K562 (cell line): ENCODE measurements around the gene LGALS16. TPM values are rescaled to one million over a fixed set of nuclear protein-coding genes. Genes with fewer than 3 reads are reported as not detected.

Experiments used
- ATAC-seq: fragments of 200-7000 bp; cut with Tn5 transposase; 3 replicates; pipeline ENCODE4 v1.9.1; 2020; ENCODE audit warnings: moderate library complexity
- BruUV-seq: library from RNA; stranded (reverse); fragments of 400-500 nt; replicated peaks from 2 replicates; lab custom pipeline; 2021; lab: Mats Ljungman, UMichigan
- CTCF ChIA-PET: fragments of 300-600 bp; formaldehyde crosslinking; extraction: SDS; loops from one replicate; lab custom pipeline; 2021; ENCODE audit warnings: low intra/inter-chr PET ratio; lab: Yijun Ruan, JAX
- POLR2A ChIA-PET: fragments of 300-600, 350-650 bp; sonication (Branson Sonifier 250); formaldehyde crosslinking; extraction: SDS; loops from one replicate; lab custom pipeline; 2021; ENCODE audit warnings: antibody characterized with exemption, inconsistent platforms; lab: Yijun Ruan, JAX
- DNase-seq, 4 experiments: peaks; one replicate each; pipeline versions ENCODE4 v3.0.0 to v3.0.0-alpha.2; 2011 to 2018; ENCODE audit warnings: low spot score in 3 of 4, mixed read lengths in 3 of 4; ENCODE audit errors: extremely low read depth in 1 of 4
- FAIRE-seq: peaks from 2 replicates; lab custom pipeline; 2011; peaks lifted over from hg19 to GRCh38; lab: Jason Lieb, UNC
- H2AFZ ChIP-seq: 2 replicates; pipeline ENCODE4 v1.6.0; 2011; ENCODE audit warnings: low read depth, low read length, control low read depth, inconsistent platforms
- H3K27ac ChIP-seq: fragments of 200-600 bp; 3 replicates; pipeline ENCODE4 v1.8.0; 2011; ENCODE audit warnings: low read depth, mild to moderate bottlenecking, control low read depth, inconsistent platforms, low read length, moderate library complexity, mixed read lengths; ENCODE audit errors: extremely low read depth
- H3K27me3 ChIP-seq, 2 experiments: fragments of 300-600 bp in 1 of 2; 2 replicates in 1 of 2; 3 replicates in 1 of 2; pipeline versions ENCODE4 v1.6.0 to v1.8.0; 2011; ENCODE audit warnings: inconsistent platforms in 2 of 2, low read length in 2 of 2, mild to moderate bottlenecking in 1 of 2, mixed read lengths in 1 of 2, moderate library complexity in 1 of 2; ENCODE audit not compliant: control insufficient read depth in 2 of 2, insufficient read depth in 2 of 2
- H3K36me3 ChIP-seq: fragments of 300-600 bp; 3 replicates; pipeline ENCODE4 v1.8.0; 2011; ENCODE audit warnings: mild to moderate bottlenecking, low read length, inconsistent platforms; ENCODE audit not compliant: control insufficient read depth, insufficient read depth
- H3K4me1 ChIP-seq, 2 experiments: fragments of 200-600 bp in 1 of 2; replicated peaks in 1 of 2; 2 replicates in 1 of 2; 3 replicates in 1 of 2; pipeline versions ENCODE4 v1.5.1 to v1.8.0; 2011; ENCODE audit warnings: inconsistent platforms in 2 of 2, low read length in 2 of 2, mild to moderate bottlenecking in 1 of 2, mixed read lengths in 1 of 2, moderate library complexity in 1 of 2; ENCODE audit not compliant: control insufficient read depth in 2 of 2, insufficient read depth in 2 of 2
- H3K4me2 ChIP-seq: 2 replicates; pipeline ENCODE4 v1.6.1; 2011; ENCODE audit warnings: low read length, control low read depth, inconsistent platforms, mixed read lengths; ENCODE audit not compliant: insufficient read depth
- H3K4me3 ChIP-seq: fragments of 200-600 bp; sonication (generic), shearing (Covaris generic); 2 replicates; pipeline ENCODE4 v1.5.1; 2016; ENCODE audit warnings: control low read depth, inconsistent platforms
- H3K79me2 ChIP-seq: fragments of 200-600 bp; 3 replicates; pipeline ENCODE4 v1.8.0; 2011; ENCODE audit warnings: low read length, inconsistent platforms; ENCODE audit not compliant: control insufficient read depth, insufficient read depth
- H3K9ac ChIP-seq, 2 experiments: 2 replicates each; pipeline versions ENCODE4 v1.6.0 to v1.6.1; 2011; ENCODE audit warnings: low read depth in 2 of 2, low read length in 2 of 2, control low read depth in 1 of 2, inconsistent platforms in 1 of 2, mild to moderate bottlenecking in 1 of 2, mixed read lengths in 1 of 2; ENCODE audit not compliant: insufficient read depth in 1 of 2
- H3K9me1 ChIP-seq: one replicate; pipeline ENCODE4 v1.6.0; 2011; ENCODE audit warnings: inconsistent platforms, mild to moderate bottlenecking, low read length, moderate library complexity; ENCODE audit not compliant: control insufficient read depth, insufficient read depth
- H3K9me3 ChIP-seq: replicated peaks from 2 replicates; pipeline ENCODE4 v1.5.1; 2011; ENCODE audit warnings: low read depth, low read length, inconsistent platforms; ENCODE audit not compliant: control insufficient read depth, insufficient read depth
- H4K20me1 ChIP-seq: replicated peaks from 2 replicates; pipeline ENCODE4 v1.6.1; 2011; ENCODE audit warnings: low read length, inconsistent platforms, mixed read lengths; ENCODE audit not compliant: control insufficient read depth, insufficient read depth
- MECOM ChIP-seq: fragments of 250-450 bp; sonication (Bioruptor Pico); IDR thresholded peaks from 2 replicates; pipeline ENCODE4 v1.8.0; 2022; ENCODE audit warnings: inconsistent platforms
- MED1 ChIP-seq: sonication (generic); formaldehyde crosslinking; IDR thresholded peaks from 2 replicates; pipeline ENCODE4 v1.8.1; 2023; ENCODE audit warnings: missing genetic modification reagents, borderline replicate concordance
- MXI1 ChIP-seq: IDR thresholded peaks from 2 replicates; pipeline ENCODE4 v1.6.1; 2011; ENCODE audit warnings: low read depth, mild to moderate bottlenecking, improper control_type of control experiment, low read length
- NCOA4 ChIP-seq: fragments of 450-650 bp; IDR thresholded peaks from 2 replicates; pipeline ENCODE4 v1.6.1; 2018; ENCODE audit warnings: mild to moderate bottlenecking; ENCODE audit not compliant: partially characterized antibody
- POLR2A ChIP-seq: fragments of 450-650 bp; conservative IDR thresholded peaks from 2 replicates; pipeline ENCODE4 v1.6.1; 2016
- RBFOX2 ChIP-seq: fragments of 200-400 bp; formaldehyde crosslinking; IDR thresholded peaks from 2 replicates; pipeline ENCODE4 v1.6.1; 2017; ENCODE audit warnings: low read depth, mild to moderate bottlenecking, low read length, moderate library complexity
- RFX5 ChIP-seq: IDR thresholded peaks from 2 replicates; pipeline ENCODE4 v1.6.1; 2011; ENCODE audit warnings: low read depth, mild to moderate bottlenecking, improper control_type of control experiment, low read length
- TGIF2 ChIP-seq: sonication (generic); formaldehyde crosslinking; IDR thresholded peaks from 2 replicates; pipeline ENCODE4 v1.8.1; 2022; ENCODE audit warnings: mild to moderate bottlenecking, missing genetic modification reagents, moderate library complexity
- ZNF143 ChIP-seq: sonication (generic); formaldehyde crosslinking; IDR thresholded peaks from 2 replicates; pipeline ENCODE4 v1.9.0; 2022; ENCODE audit warnings: mild to moderate bottlenecking, missing genetic modification reagents
- ZNF445 ChIP-seq: fragments of 250-450 bp; sonication (Bioruptor Pico); IDR thresholded peaks from 2 replicates; pipeline ENCODE4 v1.4.0; 2020; ENCODE audit warnings: low read depth, mild to moderate bottlenecking, moderate library complexity
- WGBS: fragments of 100-300 bp; shearing (Covaris generic); methylation state at CpG from one replicate; pipeline ENCODE4 v1.1.6; 2016; ENCODE audit warnings: low coverage, mixed read lengths; ENCODE audit not compliant: insufficient coverage; ENCODE audit errors: missing lambda C conversion rate; 5-methylcytosine and 5-hydroxymethylcytosine counted together
- in situ Hi-C: fragments of 300-500 bp; cut with MboI; formaldehyde crosslinking; loops from 4 replicates; pipeline ENCODE4 v1.15.0; 2018; ENCODE audit warnings: inconsistent platforms, mixed read lengths
- intact Hi-C: fragments of 100-400 bp; cut with micrococcal nuclease; formaldehyde crosslinking; loops from 2 replicates; pipeline ENCODE4 v1.14.2; 2022
- polyA plus RNA-seq, 8 experiments: library from polyadenylated mRNA; depleted of rRNA in 4 of 8; stranded (reverse) in 5 of 8; unstranded in 3 of 8; fragments of >200 nt; fragmentation: Nextera tagmentation in 2 of 8; fragmentation: Illumina TruSeq in 1 of 8; extraction: Ambion mirVana in 2 of 8; extraction: Trizol in 1 of 8; gene quantifications; 2 replicates each; pipeline versions ENCODE4 v1.2.1 to v1.2.3, GENCODE V29; 2011 to 2014; ENCODE audit warnings: inconsistent platforms in 1 of 8, missing spikeins in 1 of 8
- total RNA-seq, 7 experiments: library from RNA; depleted of rRNA in 6 of 7; stranded (reverse); fragments of >200 nt in 6 of 7; fragmentation: Illumina TruSeq in 2 of 7; extraction: Trizol in 2 of 7; gene quantifications; 2 replicates each; pipeline versions ENCODE4 v1.2.1 to v1.2.3, GENCODE V29; 2011 to 2021; ENCODE audit warnings: low replicate concordance in 1 of 7
- TF ChIP-seq, protein P1 (sequence below): fragments of 450-650 bp; IDR thresholded peaks from 2 replicates; pipeline ENCODE4 v1.6.1; 2017; ENCODE audit warnings: antibody characterized with exemption, mild to moderate bottlenecking

Gene LGALS16
- total and polyA plus RNA-seq, 9 of the 15 experiments (the other 6 are each of a cell fraction or from before 2014, with no cell fraction given): not detected

DNA sequence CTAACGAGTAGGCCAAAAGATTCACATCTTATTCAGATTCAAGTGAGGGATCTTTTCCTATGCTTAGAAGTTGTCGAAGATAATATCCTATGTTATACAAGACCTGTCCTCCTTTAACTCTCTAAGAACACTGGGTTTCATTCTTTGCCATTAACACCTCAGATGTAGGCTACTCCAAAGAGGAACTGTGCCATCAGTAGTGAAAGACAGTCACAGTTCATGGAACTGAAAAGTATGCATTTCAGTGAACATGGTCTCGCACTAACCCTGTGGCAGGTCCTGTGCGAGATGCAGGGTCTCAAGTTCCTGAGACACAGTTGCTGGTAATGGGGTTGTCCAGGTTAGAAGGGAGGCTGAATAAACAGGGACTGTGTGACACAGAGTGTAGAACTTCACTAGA is 4.1 kb downstream of the LGALS16 start:
- POLR2A ChIA-PET: no interaction called here
- H3K9ac ChIP-seq: no peak overlapping the region
- no peaks in the 10 kb centered on the region for H3K36me3 ChIP-seq
- no peaks in the 10 kb centered on the region for H4K20me1 ChIP-seq
- H3K4me3 ChIP-seq: no peak overlapping the region
- ATAC-seq: no peak
- FAIRE-seq: no peak
- H3K4me1 ChIP-seq: no peaks in the 10 kb centered on the region
- no peaks in the 10 kb centered on the region for H3K9me3 ChIP-seq
- CTCF ChIA-PET: no interaction called here
- H3K79me2 ChIP-seq: no peaks in the 10 kb centered on the region
- H3K4me2 ChIP-seq: no peak overlapping the region
- 0% methylated on average over 4 of the region's 4 CpGs for WGBS
- no peaks in the 10 kb centered on the region for H3K9me1 ChIP-seq
- H2AFZ ChIP-seq: no peak overlapping the region
- H3K27me3 ChIP-seq: no peaks in the 10 kb centered on the region; a peak in 2 of 5 replicates
- intact Hi-C loops (no loop called here), in situ Hi-C loops (no loop called here)
- BruUV-seq: no TSS peak
- TF ChIP-seq POLR2A: no peak
- no peak for TF ChIP-seq RFX5
- no peak for TF ChIP-seq NCOA4
- TF ChIP-seq, protein P1, sequence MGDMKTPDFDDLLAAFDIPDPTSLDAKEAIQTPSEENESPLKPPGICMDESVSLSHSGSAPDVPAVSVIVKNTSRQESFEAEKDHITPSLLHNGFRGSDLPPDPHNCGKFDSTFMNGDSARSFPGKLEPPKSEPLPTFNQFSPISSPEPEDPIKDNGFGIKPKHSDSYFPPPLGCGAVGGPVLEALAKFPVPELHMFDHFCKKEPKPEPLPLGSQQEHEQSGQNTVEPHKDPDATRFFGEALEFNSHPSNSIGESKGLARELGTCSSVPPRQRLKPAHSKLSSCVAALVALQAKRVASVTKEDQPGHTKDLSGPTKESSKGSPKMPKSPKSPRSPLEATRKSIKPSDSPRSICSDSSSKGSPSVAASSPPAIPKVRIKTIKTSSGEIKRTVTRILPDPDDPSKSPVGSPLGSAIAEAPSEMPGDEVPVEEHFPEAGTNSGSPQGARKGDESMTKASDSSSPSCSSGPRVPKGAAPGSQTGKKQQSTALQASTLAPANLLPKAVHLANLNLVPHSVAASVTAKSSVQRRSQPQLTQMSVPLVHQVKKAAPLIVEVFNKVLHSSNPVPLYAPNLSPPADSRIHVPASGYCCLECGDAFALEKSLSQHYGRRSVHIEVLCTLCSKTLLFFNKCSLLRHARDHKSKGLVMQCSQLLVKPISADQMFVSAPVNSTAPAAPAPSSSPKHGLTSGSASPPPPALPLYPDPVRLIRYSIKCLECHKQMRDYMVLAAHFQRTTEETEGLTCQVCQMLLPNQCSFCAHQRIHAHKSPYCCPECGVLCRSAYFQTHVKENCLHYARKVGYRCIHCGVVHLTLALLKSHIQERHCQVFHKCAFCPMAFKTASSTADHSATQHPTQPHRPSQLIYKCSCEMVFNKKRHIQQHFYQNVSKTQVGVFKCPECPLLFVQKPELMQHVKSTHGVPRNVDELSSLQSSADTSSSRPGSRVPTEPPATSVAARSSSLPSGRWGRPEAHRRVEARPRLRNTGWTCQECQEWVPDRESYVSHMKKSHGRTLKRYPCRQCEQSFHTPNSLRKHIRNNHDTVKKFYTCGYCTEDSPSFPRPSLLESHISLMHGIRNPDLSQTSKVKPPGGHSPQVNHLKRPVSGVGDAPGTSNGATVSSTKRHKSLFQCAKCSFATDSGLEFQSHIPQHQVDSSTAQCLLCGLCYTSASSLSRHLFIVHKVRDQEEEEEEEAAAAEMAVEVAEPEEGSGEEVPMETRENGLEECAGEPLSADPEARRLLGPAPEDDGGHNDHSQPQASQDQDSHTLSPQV: no peak
- TF ChIP-seq TGIF2 (CRISPR knock-in tag): no peak
- TF ChIP-seq MXI1: no peak
- TF ChIP-seq ZNF143 (CRISPR knock-in tag): no peak
- no peak for TF ChIP-seq RBFOX2
- no peak for TF ChIP-seq ZNF445 (CRISPR knock-in tag)
- TF ChIP-seq MECOM (CRISPR knock-in tag): no peak
- TF ChIP-seq MED1: no peak
- H3K27ac ChIP-seq: no peak overlapping the region
- DNase-seq: no peak
